Muscle of arm (tissue), 14 donors: Measurements from ENCODE around the gene FTSJ3. TPM values are rescaled to one million over a fixed set of nuclear protein-coding genes. Genes with fewer than 3 reads are reported as not detected.
"Not testable (repeated sequence)": the region's sequence is repeated elsewhere in the genome, so short reads cannot be mapped to it uniquely, and the experiment has no call there.

Experiments
- DNase-seq: peaks from one replicate; pipeline ENCODE4 v3.0.0-alpha.2; 2013
- long read RNA-seq, 11 donors: transcript quantifications; one replicate each; lab custom pipeline, GENCODE V29; 2026
- polyA plus RNA-seq, 12 donors: library from polyadenylated mRNA; unstranded; fragments of 120-200 nt; gene quantifications; one replicate each; pipeline ENCODE4 v1.2.1, GENCODE V29; 2013; ENCODE audit not compliant: insufficient read length in 12 of 12

FTSJ3 gene
- 10 to 100 TPM in 11 of 12 donors, not detected in 1; 27.6 to 47.4 (median 32.6) TPM for polyA plus RNA-seq
- long read RNA-seq, donor 1, partial matches to known transcripts: 36 of 41 reads
- long read RNA-seq, donor 1, other reads (novel, unspliced or antisense): 0 of 41 reads
- long read RNA-seq, donor 2, transcript FTSJ3-201 (21 exons, 3,559 nt): major isoform, 5 of 177 reads
- long read RNA-seq, donor 2, partial matches to known transcripts: 104 of 177 reads
- long read RNA-seq, donor 2, other reads (novel, unspliced or antisense): 68 of 177 reads
- long read RNA-seq, donor 3, partial matches to known transcripts: 49 of 51 reads
- long read RNA-seq, donor 3, other reads (novel, unspliced or antisense): 0 of 51 reads
- long read RNA-seq, donor 4, partial matches to known transcripts: 8 of 9 reads
- long read RNA-seq, donor 4, other reads (novel, unspliced or antisense): 0 of 9 reads
- long read RNA-seq, donor 5, partial matches to known transcripts: 191 of 290 reads
- long read RNA-seq, donor 5, other reads (novel, unspliced or antisense): 98 of 290 reads
- long read RNA-seq, donor 6, partial matches to known transcripts: 10 of 12 reads
- long read RNA-seq, donor 6, other reads (novel, unspliced or antisense): 0 of 12 reads
- long read RNA-seq, donor 7, partial matches to known transcripts: 10 of 10 reads
- long read RNA-seq, donor 7, other reads (novel, unspliced or antisense): 0 of 10 reads
- long read RNA-seq, donor 8, partial matches to known transcripts: 177 of 182 reads
- long read RNA-seq, donor 8, other reads (novel, unspliced or antisense): 0 of 182 reads
- long read RNA-seq, donor 9, partial matches to known transcripts: 120 of 123 reads
- long read RNA-seq, donor 9, other reads (novel, unspliced or antisense): 0 of 123 reads
- long read RNA-seq, donor 10, partial matches to known transcripts: 30 of 33 reads
- long read RNA-seq, donor 10, other reads (novel, unspliced or antisense): 0 of 33 reads
- long read RNA-seq, donor 11, partial matches to known transcripts: 84 of 130 reads
- long read RNA-seq, donor 11, other reads (novel, unspliced or antisense): 42 of 130 reads

DNA sequence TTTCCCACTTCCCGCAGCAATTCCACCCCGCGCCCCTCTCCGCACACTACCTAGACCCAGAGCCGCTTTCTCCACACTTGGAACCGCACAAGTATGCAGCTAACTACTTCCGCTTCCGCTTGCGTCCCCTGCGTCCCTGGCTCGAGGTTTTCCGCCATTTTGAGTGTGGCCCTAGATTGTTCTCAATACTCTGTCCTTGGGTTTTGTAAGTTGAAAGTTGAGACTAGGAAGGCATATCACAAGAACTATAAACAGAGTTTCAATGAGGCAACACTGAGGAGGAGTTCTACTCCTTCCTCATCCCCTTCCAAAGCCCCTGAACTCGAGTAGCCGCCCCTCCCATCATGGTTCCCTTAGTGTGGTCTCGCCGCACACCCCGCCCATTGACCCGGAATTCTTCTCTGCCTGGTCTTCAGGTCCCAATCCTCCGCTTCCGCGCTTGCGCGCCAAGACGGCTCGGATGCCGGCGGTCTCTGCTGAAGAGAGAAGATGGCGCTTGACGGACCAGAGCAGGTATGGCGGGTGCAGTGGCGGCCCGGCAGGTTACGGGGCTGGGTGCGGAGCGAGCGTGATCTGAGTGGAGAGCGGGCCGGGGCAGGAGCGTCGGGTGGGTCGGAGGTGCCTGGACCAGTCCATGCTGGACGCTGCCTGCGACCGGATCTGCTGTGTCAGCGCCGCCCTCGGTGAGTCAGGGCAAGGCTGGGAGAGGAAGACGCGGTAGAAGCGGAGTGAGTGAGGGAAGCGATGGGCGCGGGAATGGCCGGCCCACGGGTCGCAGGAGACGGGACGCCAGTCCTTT lies at the start of gene FTSJ3, which contains the start of gene PSMC5:
Gene FTSJ3, minus strand, starts transcription at position 662 of the 799 bp plus-strand sequence. CDS start 761 bp downstream, outside the sequence.
Gene PSMC5, plus strand, starts transcription at position 430 of the 799 bp plus-strand sequence. Its CDS starts 60 bp downstream, at position 490.
- DNase-seq: peak; percentile 98

- DNase-seq: not testable (repeated sequence)
Observed at GRCh38 chr17:63874693-63875092, 47.2 kb upstream of the FTSJ3 start.

GRCh38 chr17:63874061-63874626 lies 46.7 kb upstream of the FTSJ3 start:
- not testable (repeated sequence) for DNase-seq

- not testable (repeated sequence) for DNase-seq
Observed at GRCh38 chr17:63873577-63873976, 46.1 kb upstream of the FTSJ3 start, which contains the start of gene CSH2. TSS of gene CSH2 (minus strand) at chr17:63873677. CDS start at chr17:63873614, 63 bp downstream.

GRCh38 chr17:63871646-63872365 lies 44.3 kb upstream of the FTSJ3 start:
- not testable (repeated sequence) for DNase-seq

GRCh38 chr17:63870292-63870665 lies 42.8 kb upstream of the FTSJ3 start:
- DNase-seq: not testable (repeated sequence)

- DNase-seq: not testable (repeated sequence)
Observed at GRCh38 chr17:63869491-63870291, 42.2 kb upstream of the FTSJ3 start.

GRCh38 chr17:63866625-63867024 lies 39.2 kb upstream of the FTSJ3 start:
- not testable (repeated sequence) for DNase-seq

DNA sequence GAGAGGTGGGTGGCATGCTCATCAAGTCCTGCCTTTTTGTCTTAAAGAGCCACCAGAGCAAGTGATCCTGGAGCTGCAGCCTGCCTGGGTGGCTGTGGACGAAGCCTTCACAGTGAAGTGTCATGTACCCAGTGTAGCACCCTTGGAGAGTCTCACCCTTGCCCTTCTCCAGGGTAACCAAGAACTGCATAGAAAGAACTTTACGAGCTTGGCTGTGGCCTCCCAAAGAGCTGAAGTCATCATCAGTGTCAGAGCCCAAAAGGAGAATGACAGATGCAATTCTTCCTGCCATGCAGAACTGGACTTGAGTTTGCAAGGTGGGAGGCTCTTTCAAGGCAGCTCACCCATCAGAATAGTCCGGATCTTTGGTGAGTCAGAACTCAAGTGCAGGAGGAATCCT lies 31.8 kb upstream of the FTSJ3 start:
- no peak for DNase-seq

DNA sequence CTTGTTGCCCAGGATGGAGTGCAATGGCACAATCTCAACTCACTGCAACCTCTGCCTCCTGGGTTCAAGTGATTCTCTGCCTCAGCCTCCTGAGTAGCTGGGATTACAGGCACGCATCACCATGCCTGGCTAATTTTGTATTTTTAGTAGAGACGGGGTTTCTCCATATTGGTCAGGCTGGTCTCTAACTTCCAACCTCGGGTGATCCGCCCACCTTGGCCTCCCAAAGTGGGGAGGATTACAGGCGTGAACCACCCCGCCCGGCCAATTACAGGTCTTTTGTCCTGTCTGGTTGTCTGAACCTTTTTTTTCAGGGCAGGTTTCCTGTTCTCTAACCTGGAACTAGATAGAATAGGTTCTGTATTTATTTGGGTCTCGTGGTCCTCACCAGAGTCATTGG lies 29.0 kb upstream of the FTSJ3 start:
- not testable (repeated sequence) for DNase-seq

GRCh38 chr17:63855185-63855584 lies 27.7 kb upstream of the FTSJ3 start:
- no peak for DNase-seq

- DNase-seq: no peak
Observed at GRCh38 chr17:63854709-63855108, 27.2 kb upstream of the FTSJ3 start.

DNA sequence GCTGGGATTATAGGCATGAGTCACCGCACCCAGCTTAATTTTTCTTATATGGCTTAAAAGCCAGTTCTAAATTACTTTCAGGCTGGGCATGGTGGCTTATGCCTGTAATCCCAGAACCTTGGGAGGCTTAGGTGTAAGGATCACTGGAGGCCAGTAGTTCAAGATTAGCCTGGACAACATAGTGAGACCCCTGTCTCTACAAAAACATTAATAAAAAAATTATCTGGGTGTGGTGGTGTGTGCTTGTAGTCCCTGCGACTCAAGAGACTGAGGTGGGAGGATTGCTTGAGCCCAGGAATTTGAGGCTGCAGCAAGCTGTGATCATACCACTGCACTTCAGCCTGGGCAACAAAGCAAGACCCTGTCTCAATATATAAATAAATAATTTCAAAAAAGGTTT lies 25.8 kb upstream of the FTSJ3 start:
- no peak for DNase-seq

GRCh38 chr17:63850401-63850800 lies 22.9 kb upstream of the FTSJ3 start:
- no peak for DNase-seq

GRCh38 chr17:63848834-63849689 lies 21.6 kb upstream of the FTSJ3 start:
- peak; percentile 91 for DNase-seq

- DNase-seq: no peak
Observed at GRCh38 chr17:63847525-63848249, 20.2 kb upstream of the FTSJ3 start.

DNA sequence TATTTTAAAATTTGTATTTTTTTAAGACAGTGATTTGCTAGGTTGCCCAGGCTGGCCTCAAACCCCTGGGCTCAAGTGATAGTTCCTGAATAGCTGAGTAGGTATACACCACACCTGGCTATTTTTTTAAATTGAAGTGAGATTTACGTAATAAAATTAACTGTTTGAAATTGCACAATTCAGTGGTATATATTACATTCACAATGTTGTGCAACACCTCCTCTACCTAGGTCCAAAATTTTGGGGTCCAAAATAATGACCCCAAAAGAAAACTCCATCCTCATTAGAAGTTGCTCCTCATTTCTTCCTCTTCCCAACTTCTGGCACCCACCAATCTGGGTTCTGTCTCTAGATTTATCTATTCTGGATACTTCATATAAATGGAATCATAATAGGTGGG lies 18.0 kb upstream of the FTSJ3 start:
- no peak for DNase-seq
